GM13976 (cell line): ENCODE results near the gene HHIP.

Source experiments
- DNase-seq: peaks from one replicate; pipeline ENCODE4 v3.0.0; 2012; ENCODE audit warnings: low spot score
- CTCF ChIP-seq: IDR thresholded peaks from 2 replicates; pipeline ENCODE4 v1.5.1; 2012; ENCODE audit warnings: borderline replicate concordance, mild to moderate bottlenecking; ENCODE audit not compliant: insufficient read depth; ENCODE audit errors: extremely low read depth, missing control alignments, control extremely low read depth
- in situ Hi-C: fragments of 300-500 bp; cut with MboI; formaldehyde crosslinking; loops from one replicate; pipeline ENCODE4 v1.12.0; 2022; ENCODE audit warnings: low sequenced_read_pairs, mixed read lengths, inconsistent platforms; ENCODE audit not compliant: unreplicated experiment

The HHIP gene

GRCh38 chr4:144716778-144717177, 70.8 kb downstream of the HHIP start:
- no peak for DNase-seq
- no peak for TF ChIP-seq CTCF
- in situ Hi-C loops = no loop called here

- TF ChIP-seq CTCF = no peak
- in situ Hi-C loops = no loop called here
- DNase-seq = no peak
These were observed 73.1 kb downstream of the HHIP start for GRCh38 chr4:144718958-144719512.

DNA sequence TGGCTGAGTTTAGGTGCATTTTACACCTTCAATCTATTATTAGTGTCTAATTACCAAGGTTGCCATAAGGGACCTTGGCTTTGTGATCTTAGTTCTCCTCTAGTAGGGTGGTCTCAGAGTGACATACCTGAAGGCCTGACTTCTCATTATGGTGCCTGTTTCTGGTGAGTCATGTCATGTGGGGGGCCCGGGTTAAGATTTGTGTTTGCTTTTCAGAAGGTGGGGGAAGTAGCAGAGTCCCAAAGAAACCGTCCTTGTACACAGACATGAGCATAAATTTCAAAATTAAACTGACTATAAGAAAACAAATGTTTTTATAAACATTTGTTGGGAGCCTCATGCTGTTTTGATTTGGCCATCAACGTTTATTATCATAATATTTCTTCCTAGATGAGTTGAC, 74.5 kb downstream of the HHIP start:
- TF ChIP-seq CTCF = no peak
- no peak for DNase-seq
- in situ Hi-C loops = no loop called here

- in situ Hi-C loops = no loop called here
- TF ChIP-seq CTCF = no peak
- no peak for DNase-seq
These were observed 76.0 kb downstream of the HHIP start for GRCh38 chr4:144721994-144722393.

DNA sequence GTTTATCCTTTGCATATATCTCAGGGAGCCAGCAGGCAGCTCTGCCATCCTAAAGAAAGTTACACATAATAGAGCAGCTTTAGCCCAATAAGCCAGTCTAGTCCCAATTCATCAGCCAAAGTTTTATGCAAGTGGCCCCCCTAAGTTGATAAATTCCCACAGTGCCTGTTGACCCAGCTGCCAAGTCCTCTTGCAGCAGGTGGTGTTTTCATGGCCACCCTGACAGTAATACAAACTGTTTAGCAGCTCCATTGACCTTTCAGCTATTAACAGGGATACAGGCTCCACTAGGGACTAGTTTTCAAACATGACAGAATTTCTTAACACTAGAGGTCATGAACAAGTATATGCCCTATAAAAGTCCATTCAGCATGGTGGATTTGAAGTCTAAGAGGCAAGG, 77.5 kb downstream of the HHIP start:
- TF ChIP-seq CTCF = no peak
- no peak for DNase-seq
- in situ Hi-C loops = no loop called here

GRCh38 chr4:144729175-144729574, 83.2 kb downstream of the HHIP start:
- in situ Hi-C loops = no loop called here
- TF ChIP-seq CTCF = no peak
- no peak for DNase-seq
